ENCODE measurements around the gene CYP3A5.
"Not testable (repeated sequence)": the region's sequence is repeated elsewhere in the genome, so short reads cannot be mapped to it uniquely, and the experiment has no call there.

Gene CYP3A5

GRCh38 chr7:99679400-99680191, at the start of gene CYP3A5:
Gene CYP3A5, minus strand, starts transcription at chr7:99679996. Its CDS starts 100 bp downstream, at chr7:99679896.
- DNase-seq, result no peak

GRCh38 chr7:99728615-99729014, 48.8 kb upstream of the CYP3A5 start:
- DNase-seq, result no peak

- DNase-seq, result not testable (repeated sequence)
Observed at GRCh38 chr7:99723201-99723600, 43.4 kb upstream of the CYP3A5 start.

- no peak for DNase-seq
Observed at GRCh38 chr7:99720800-99721595, 41.2 kb upstream of the CYP3A5 start.

- DNase-seq, result no peak
Observed at GRCh38 chr7:99719996-99720769, 40.4 kb upstream of the CYP3A5 start.

- no peak for DNase-seq
Observed at GRCh38 chr7:99713995-99714570, 34.3 kb upstream of the CYP3A5 start.

- DNase-seq, result no peak
Observed at GRCh38 chr7:99709838-99710578, 30.2 kb upstream of the CYP3A5 start.

- DNase-seq, result no peak
Observed at GRCh38 chr7:99709260-99709659, 29.5 kb upstream of the CYP3A5 start.

- no peak for DNase-seq
Observed at GRCh38 chr7:99707096-99707495, 27.3 kb upstream of the CYP3A5 start.

- DNase-seq, result no peak
Observed at GRCh38 chr7:99699946-99700345, 20.1 kb upstream of the CYP3A5 start.

GRCh38 chr7:99698867-99699730, 19.3 kb upstream of the CYP3A5 start:
- DNase-seq, result not testable (repeated sequence)

GRCh38 chr7:99694912-99695304, 15.1 kb upstream of the CYP3A5 start:
- no peak for DNase-seq

- DNase-seq, result no peak
Observed at GRCh38 chr7:99694201-99694911, 14.6 kb upstream of the CYP3A5 start.

- DNase-seq, result no peak
Observed at GRCh38 chr7:99693427-99694200, 13.8 kb upstream of the CYP3A5 start.

GRCh38 chr7:99693100-99693426, 13.3 kb upstream of the CYP3A5 start:
- DNase-seq, result no peak

- DNase-seq, result not testable (repeated sequence)
Observed at GRCh38 chr7:99692563-99692962, 12.8 kb upstream of the CYP3A5 start.

GRCh38 chr7:99691658-99692057, 11.9 kb upstream of the CYP3A5 start:
- DNase-seq, result not testable (repeated sequence)

- DNase-seq, result not testable (repeated sequence)
Observed at GRCh38 chr7:99690918-99691317, 11.1 kb upstream of the CYP3A5 start.

- DNase-seq, result not testable (repeated sequence)
Observed at GRCh38 chr7:99685871-99686608, 6.2 kb upstream of the CYP3A5 start.
